Kidney epithelial cell (primary cell): Measurements from ENCODE around the gene PIAS2. TPM values are rescaled to one million over a fixed set of nuclear protein-coding genes. Genes with fewer than 3 reads are reported as not detected.

ENCODE experiments used
- DNase-seq: peaks from one replicate; pipeline ENCODE4 v3.0.0-alpha.2; 2010; ENCODE audit warnings: low read depth
- H3K27me3 ChIP-seq: 2 replicates; pipeline ENCODE4 v1.6.0; 2011; ENCODE audit warnings: low read length; ENCODE audit not compliant: control insufficient read depth, insufficient read depth
- H3K36me3 ChIP-seq: 2 replicates; pipeline ENCODE4 v1.5.1; 2011; ENCODE audit warnings: low read length; ENCODE audit not compliant: control insufficient read depth, insufficient read depth
- H3K4me3 ChIP-seq: 2 replicates; pipeline ENCODE4 v1.5.1; 2011; ENCODE audit warnings: low read depth, mild to moderate bottlenecking, control low read depth, low read length
- total RNA-seq: library from RNA; depleted of rRNA; stranded (reverse); fragments of >200 nt; gene quantifications from 2 replicates; pipeline ENCODE4 v1.2.3, GENCODE V29; 2015
- TF ChIP-seq, protein P1 (sequence below): IDR thresholded peaks from 2 replicates; pipeline ENCODE4 v1.5.1; 2011; ENCODE audit warnings: mild to moderate bottlenecking, moderate library complexity, low read length, control low read depth, inconsistent platforms; ENCODE audit not compliant: insufficient read depth, poor library complexity, severe bottlenecking

PIAS2 gene
- total RNA-seq, 1 donor from 2014 or later: 8.7 TPM

DNA sequence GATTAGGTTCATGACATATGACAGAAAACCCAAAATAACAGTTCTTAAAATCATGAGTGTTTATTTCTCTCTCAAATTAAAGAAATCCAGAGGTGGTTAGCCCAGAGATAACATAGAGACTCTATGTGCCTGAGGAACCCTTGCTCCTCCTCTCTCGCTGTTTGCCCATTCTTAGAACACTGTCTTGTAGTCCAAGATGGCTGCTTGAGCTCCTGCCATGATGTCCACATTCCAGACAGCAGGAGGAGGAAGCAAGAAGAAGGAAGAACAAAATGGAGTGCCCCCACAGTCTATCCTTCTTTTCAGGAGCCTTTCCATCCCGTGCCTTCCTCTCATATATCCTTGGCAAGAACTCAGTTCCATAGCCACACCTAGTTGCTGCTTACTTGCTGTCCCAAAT, 146.6 kb downstream of the PIAS2 start:
- no peaks in the 10 kb centered on the region for H3K36me3 ChIP-seq
- DNase-seq: no peak
- TF ChIP-seq, protein P1, sequence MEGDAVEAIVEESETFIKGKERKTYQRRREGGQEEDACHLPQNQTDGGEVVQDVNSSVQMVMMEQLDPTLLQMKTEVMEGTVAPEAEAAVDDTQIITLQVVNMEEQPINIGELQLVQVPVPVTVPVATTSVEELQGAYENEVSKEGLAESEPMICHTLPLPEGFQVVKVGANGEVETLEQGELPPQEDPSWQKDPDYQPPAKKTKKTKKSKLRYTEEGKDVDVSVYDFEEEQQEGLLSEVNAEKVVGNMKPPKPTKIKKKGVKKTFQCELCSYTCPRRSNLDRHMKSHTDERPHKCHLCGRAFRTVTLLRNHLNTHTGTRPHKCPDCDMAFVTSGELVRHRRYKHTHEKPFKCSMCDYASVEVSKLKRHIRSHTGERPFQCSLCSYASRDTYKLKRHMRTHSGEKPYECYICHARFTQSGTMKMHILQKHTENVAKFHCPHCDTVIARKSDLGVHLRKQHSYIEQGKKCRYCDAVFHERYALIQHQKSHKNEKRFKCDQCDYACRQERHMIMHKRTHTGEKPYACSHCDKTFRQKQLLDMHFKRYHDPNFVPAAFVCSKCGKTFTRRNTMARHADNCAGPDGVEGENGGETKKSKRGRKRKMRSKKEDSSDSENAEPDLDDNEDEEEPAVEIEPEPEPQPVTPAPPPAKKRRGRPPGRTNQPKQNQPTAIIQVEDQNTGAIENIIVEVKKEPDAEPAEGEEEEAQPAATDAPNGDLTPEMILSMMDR: no peak
- H3K4me3 ChIP-seq: no peak overlapping the region
- no peaks in the 10 kb centered on the region for H3K27me3 ChIP-seq

DNA sequence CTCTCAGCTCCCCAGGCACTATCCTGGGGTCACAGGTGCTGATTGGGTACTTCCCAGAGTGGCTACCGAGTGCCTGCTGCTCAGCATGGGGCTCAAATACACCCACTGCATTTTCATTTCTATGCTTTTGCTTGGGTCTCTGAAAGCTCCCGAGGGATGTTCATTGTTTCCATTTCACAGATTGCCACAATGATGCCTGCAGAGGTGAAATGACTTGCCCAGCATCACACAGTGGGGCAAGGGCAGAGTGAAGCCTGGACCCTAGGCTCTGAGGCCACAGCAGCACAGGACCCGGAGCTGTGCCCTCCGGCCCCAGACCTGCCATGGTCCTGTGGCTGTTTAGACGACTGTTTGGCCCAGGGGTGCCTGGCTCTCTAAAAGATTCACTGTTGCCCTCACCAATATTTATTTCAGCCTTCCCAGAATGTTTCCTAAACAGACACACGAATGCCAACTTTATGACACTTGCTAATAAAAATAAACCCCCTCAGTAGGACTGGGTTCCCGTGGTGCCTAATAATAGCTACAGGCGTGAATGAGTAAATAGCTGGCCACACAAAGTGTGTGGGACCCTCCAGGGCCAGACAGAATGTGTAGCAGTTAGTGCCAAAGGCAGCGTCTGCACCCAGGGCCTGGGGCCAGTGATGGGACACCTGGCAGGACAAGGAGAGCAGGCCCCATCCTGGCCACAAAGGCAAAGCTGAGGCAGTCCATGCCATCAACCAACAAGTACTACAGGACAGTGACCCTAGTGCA, 149.0 kb downstream of the PIAS2 start:
- H3K4me3 ChIP-seq: no peak overlapping the region
- H3K36me3 ChIP-seq: no peaks in the 10 kb centered on the region
- H3K27me3 ChIP-seq: no peaks in the 10 kb centered on the region
- no peak for DNase-seq
- TF ChIP-seq, protein P1: no peak

DNA sequence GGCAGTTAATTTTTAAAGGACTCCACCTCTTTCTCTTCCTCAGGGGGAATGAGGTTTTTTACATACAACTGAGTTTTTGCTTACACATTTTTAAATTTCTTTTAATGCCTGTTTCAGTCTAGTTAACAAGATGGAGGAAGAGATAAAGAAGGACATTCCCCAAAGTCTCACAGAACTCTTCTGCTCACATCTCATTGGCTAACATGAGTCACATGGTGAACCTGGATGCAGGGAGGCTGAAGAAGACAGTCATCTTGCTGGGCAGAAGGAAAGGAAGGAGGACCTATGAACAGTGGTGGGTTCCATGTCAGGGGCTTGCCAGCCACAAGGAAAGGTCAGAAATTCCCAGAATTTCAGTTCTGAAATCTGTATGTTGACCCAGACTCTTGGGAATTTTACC, 150.1 kb downstream of the PIAS2 start:
- H3K36me3 ChIP-seq: no peaks in the 10 kb centered on the region
- DNase-seq: no peak
- peaks cover 2% of the 10 kb centered on the region for H3K27me3 ChIP-seq
- H3K4me3 ChIP-seq: no peak overlapping the region
- TF ChIP-seq, protein P1: no peak

DNA sequence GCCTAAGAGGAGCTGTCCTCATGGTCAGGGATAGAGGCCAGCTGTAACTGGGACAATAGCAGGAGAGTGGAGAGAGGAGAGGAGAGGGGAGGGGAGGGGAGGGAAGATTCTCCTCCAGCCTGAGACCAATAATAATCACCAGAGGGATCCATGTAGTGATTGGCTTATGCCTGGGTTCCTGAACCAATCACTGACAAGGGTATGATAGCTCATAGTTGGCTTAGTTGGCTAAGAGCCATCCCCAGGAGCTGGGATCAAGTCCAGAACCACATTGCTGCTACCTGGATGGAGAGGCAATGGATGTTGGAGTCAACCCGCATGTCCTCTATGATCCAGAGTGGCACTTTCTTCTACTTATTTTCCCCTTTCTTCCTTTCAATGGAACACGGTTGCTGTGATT, 152.7 kb downstream of the PIAS2 start:
- no peak for DNase-seq
- Histone ChIP-seq H3K27me3 (peaks cover 8% of the 10 kb centered on the region), H3K4me3 (no peak overlapping the region), H3K36me3 (no peaks in the 10 kb centered on the region)
- TF ChIP-seq, protein P1: no peak

DNA sequence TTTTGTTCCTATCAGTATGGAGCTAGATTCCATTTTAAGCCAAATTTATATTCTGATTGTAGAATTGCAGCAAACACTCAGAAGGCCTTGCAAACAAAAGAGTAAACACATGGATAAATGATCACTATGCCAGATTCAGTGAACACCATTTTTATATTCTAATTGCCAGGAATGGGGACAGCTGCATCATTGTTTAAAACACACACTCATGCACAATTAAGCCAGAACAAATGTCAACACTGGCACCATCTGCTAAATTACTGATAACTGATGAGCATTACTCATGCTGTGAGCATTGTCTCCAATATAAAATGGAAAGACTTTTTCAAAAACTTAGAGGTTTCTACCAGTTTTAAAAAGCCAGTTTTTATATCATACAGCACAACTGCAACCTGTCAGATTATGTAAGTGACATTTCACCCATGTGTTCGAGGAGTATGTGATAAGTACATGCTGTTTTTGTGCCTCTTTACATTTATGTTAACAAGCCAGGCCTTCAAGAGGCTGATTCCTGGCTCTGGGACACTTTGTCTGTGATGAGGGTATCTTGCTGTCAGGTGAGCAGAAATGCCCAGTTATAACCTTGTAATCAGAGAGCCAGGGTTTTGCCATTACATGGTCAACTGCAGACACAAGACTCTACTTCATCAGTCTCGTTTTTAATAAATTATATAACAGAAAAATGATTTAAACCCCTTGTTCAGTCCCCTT, 156.1 kb downstream of the PIAS2 start:
- TF ChIP-seq, protein P1: no peak

More for the DNA sequence above, 156.1 kb downstream of the PIAS2 start:
- DNase-seq: no peak
- no peak overlapping the region for H3K4me3 ChIP-seq
- peaks cover 29% of the 10 kb centered on the region for H3K27me3 ChIP-seq
- H3K36me3 ChIP-seq: no peaks in the 10 kb centered on the region
